ENCODE data around the gene METTL18.

The METTL18 gene

DNA sequence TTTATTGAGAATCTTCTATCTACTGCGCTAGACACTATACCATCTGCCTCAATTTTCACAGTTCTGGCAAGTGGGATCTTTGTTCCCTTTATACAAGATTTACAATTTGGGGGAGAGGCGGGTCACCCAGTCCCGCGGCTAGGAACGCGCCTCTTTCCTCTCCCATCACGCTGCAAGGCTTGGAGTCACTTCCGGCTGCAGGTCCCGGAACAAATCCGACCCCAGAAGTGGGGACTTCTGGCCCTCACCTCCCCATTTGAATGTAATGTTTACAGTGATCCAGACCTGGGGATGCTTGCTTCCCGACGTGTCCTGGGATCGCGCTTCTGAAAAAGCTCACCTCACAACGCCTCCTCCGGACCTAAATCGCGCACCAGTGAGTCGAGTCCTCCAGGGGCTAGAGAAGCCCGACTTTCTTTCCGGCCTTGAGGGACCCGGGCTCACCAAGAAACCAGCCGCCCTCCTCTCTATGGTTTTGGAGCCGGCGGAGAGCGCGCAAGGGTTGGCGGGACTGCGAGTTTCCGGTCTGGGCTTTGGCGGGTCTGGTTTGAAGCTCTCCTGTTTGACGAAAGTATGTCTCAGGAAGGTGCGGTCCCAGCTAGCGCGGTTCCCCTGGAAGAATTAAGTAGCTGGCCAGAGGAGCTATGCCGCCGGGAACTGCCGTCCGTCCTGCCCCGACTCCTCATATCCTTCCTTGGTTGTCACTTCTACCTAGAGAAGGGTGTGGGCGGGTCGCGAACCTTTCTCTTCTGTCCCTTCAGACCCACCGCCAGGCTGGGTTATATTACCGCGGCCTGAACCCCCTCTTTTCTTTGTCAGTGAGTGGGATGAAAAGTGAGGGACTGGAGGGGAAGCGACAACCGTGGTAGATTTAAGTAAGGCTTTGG lies at the start of gene METTL18:
Gene METTL18 (minus strand): TSS at position 378 of the 887 bp plus-strand sequence. CDS start 1,212 bp downstream, outside the sequence.
- Histone ChIP-seq H3K4me3 (ENCODE audit: low read depth, low read length) (peak within 1 kb of the TSS; percentile 91), H3K9me3 (ENCODE audit: control insufficient read depth, insufficient read depth, low read length) (no peaks in the 10 kb centered on the region), H3K36me3 (ENCODE audit: control insufficient read depth, insufficient read depth, low read length) (peaks cover 26% of the 10 kb centered on the region), H3K4me1 (ENCODE audit: control insufficient read depth, insufficient read depth, low read length) (peaks cover 21% of the 10 kb centered on the region), H3K27me3 (ENCODE audit: control insufficient read depth, insufficient read depth, low read length) (no peaks in the 10 kb centered on the region), H3K27ac (ENCODE audit: low read depth, low read length) (peak within 1 kb of the TSS; percentile 98), H3K9ac (ENCODE audit: low read depth, low read length) (peak within 1 kb of the TSS; percentile 93)

DNA sequence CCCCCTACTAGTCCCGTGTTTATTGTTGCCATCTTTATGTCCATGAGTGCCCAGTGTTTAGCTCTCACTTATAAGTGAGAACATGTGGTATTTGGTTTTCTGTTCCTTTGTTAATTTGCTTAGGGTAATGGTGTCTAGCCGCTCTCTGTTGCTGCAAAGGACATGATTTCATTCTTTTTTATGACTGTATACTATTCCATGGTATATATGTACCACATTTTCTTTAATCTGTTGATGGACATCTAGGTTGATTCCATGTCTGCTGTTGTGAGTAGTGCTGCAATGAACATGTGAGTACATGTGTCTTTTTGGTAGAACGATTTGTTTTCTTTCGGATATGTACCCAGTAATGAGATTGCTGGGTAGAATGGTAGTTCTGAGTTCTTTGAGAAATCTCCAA lies 44.2 kb upstream of the METTL18 start:
- H3K27ac ChIP-seq (ENCODE audit: low read depth, low read length): no peak overlapping the region
- H3K9ac ChIP-seq (ENCODE audit: low read depth, low read length): no peak overlapping the region
- H3K9me3 ChIP-seq (ENCODE audit: control insufficient read depth, insufficient read depth, low read length): no peaks in the 10 kb centered on the region
- H3K27me3 ChIP-seq (ENCODE audit: control insufficient read depth, insufficient read depth, low read length): no peaks in the 10 kb centered on the region
- H3K36me3 ChIP-seq (ENCODE audit: control insufficient read depth, insufficient read depth, low read length): peaks cover 71% of the 10 kb centered on the region
- no peaks in the 10 kb centered on the region for H3K4me1 ChIP-seq (ENCODE audit: control insufficient read depth, insufficient read depth, low read length)
- no peak overlapping the region for H3K4me3 ChIP-seq (ENCODE audit: low read depth, low read length)

DNA sequence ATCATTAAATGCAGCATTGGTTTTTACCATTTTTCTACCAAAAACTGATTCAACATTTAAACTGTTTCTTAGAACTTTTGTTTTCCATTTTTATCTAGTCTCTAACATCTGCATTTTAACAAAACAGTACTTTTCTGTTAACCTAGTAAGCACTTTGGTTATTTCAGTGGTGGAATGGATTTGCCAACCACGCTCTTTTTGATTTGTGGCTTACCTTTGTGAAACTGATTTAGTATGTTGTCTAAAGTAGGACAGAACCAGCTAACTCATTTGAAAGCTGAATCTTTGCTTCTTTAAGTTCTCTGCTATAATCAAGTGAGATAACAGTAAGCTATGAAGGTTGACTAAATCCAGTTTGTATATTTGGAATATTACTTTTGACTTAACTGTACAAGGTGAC lies 41.5 kb upstream of the METTL18 start:
- Histone ChIP-seq H3K9me3 (ENCODE audit: control insufficient read depth, insufficient read depth, low read length) (no peaks in the 10 kb centered on the region), H3K36me3 (ENCODE audit: control insufficient read depth, insufficient read depth, low read length) (peaks cover 77% of the 10 kb centered on the region), H3K27ac (ENCODE audit: low read depth, low read length) (no peak overlapping the region), H3K27me3 (ENCODE audit: control insufficient read depth, insufficient read depth, low read length) (no peaks in the 10 kb centered on the region), H3K4me3 (ENCODE audit: low read depth, low read length) (no peak overlapping the region), H3K9ac (ENCODE audit: low read depth, low read length) (no peak overlapping the region), H3K4me1 (ENCODE audit: control insufficient read depth, insufficient read depth, low read length) (no peaks in the 10 kb centered on the region)

- H3K27me3 ChIP-seq (ENCODE audit: control insufficient read depth, insufficient read depth, low read length): no peaks in the 10 kb centered on the region
- H3K4me1 ChIP-seq (ENCODE audit: control insufficient read depth, insufficient read depth, low read length): no peaks in the 10 kb centered on the region
- H3K4me3 ChIP-seq (ENCODE audit: low read depth, low read length): no peak overlapping the region
- H3K27ac ChIP-seq (ENCODE audit: low read depth, low read length): no peak overlapping the region
- peaks cover 81% of the 10 kb centered on the region for H3K36me3 ChIP-seq (ENCODE audit: control insufficient read depth, insufficient read depth, low read length)
- H3K9ac ChIP-seq (ENCODE audit: low read depth, low read length): no peak overlapping the region
- H3K9me3 ChIP-seq (ENCODE audit: control insufficient read depth, insufficient read depth, low read length): no peaks in the 10 kb centered on the region
These were observed 40.9 kb upstream of the METTL18 start for GRCh38 chr1:169835647-169836046.

- H3K27ac ChIP-seq (ENCODE audit: low read depth, low read length): no peak overlapping the region
- H3K27me3 ChIP-seq (ENCODE audit: control insufficient read depth, insufficient read depth, low read length): no peaks in the 10 kb centered on the region
- no peaks in the 10 kb centered on the region for H3K9me3 ChIP-seq (ENCODE audit: control insufficient read depth, insufficient read depth, low read length)
- H3K9ac ChIP-seq (ENCODE audit: low read depth, low read length): no peak overlapping the region
- no peak overlapping the region for H3K4me3 ChIP-seq (ENCODE audit: low read depth, low read length)
- peaks cover 89% of the 10 kb centered on the region for H3K36me3 ChIP-seq (ENCODE audit: control insufficient read depth, insufficient read depth, low read length)
- no peaks in the 10 kb centered on the region for H3K4me1 ChIP-seq (ENCODE audit: control insufficient read depth, insufficient read depth, low read length)
These were observed 40.2 kb upstream of the METTL18 start for GRCh38 chr1:169834869-169835268.

- no peak overlapping the region for H3K4me3 ChIP-seq (ENCODE audit: low read depth, low read length)
- peaks cover 95% of the 10 kb centered on the region for H3K36me3 ChIP-seq (ENCODE audit: control insufficient read depth, insufficient read depth, low read length)
- H3K9me3 ChIP-seq (ENCODE audit: control insufficient read depth, insufficient read depth, low read length): no peaks in the 10 kb centered on the region
- H3K27ac ChIP-seq (ENCODE audit: low read depth, low read length): no peak overlapping the region
- H3K27me3 ChIP-seq (ENCODE audit: control insufficient read depth, insufficient read depth, low read length): no peaks in the 10 kb centered on the region
- no peaks in the 10 kb centered on the region for H3K4me1 ChIP-seq (ENCODE audit: control insufficient read depth, insufficient read depth, low read length)
- no peak overlapping the region for H3K9ac ChIP-seq (ENCODE audit: low read depth, low read length)
These were observed 38.6 kb upstream of the METTL18 start for GRCh38 chr1:169833179-169833901.

DNA sequence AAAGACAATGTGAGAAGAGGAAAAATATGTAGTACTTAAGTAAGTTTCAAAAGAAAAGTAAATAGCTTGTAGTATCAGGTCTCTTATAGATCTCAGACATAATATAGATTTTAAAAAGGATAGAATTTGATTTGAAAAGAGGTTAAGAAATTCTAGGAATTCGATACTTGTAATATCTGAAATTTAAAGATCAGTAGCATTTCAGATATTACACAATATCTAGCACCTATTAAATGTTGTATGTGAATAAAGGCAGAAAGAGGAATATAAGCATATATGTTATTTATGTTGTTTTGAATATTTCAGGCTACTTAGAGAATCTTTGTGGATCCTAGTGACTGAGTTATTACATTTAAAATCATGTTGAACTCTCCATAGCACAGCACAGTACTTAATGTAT lies 35.0 kb upstream of the METTL18 start:
- no peaks in the 10 kb centered on the region for H3K4me1 ChIP-seq (ENCODE audit: control insufficient read depth, insufficient read depth, low read length)
- H3K4me3 ChIP-seq (ENCODE audit: low read depth, low read length): no peak overlapping the region
- no peaks in the 10 kb centered on the region for H3K9me3 ChIP-seq (ENCODE audit: control insufficient read depth, insufficient read depth, low read length)
- no peak overlapping the region for H3K27ac ChIP-seq (ENCODE audit: low read depth, low read length)
- no peaks in the 10 kb centered on the region for H3K27me3 ChIP-seq (ENCODE audit: control insufficient read depth, insufficient read depth, low read length)
- H3K36me3 ChIP-seq (ENCODE audit: control insufficient read depth, insufficient read depth, low read length): peaks cover 92% of the 10 kb centered on the region
- H3K9ac ChIP-seq (ENCODE audit: low read depth, low read length): no peak overlapping the region

DNA sequence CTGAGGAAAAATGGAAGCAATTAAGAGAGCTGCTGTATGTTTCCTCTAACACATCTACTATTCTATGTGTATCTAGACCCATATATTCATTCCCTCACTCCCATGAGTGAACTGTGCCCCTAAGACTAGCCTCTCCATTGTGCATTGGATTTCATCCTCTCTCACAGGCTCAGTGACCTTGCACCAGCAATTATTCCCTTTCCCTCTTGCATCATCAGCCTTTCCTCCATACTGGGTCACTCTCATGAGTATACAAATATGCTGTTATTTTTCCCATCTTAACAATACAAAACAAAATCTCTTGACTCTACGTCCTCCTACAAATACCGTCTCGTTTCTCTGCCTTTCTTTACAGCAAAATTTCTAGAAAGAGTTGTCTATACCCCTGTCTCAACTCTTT lies 29.4 kb upstream of the METTL18 start:
- H3K4me1 ChIP-seq (ENCODE audit: control insufficient read depth, insufficient read depth, low read length): no peaks in the 10 kb centered on the region
- H3K27me3 ChIP-seq (ENCODE audit: control insufficient read depth, insufficient read depth, low read length): no peaks in the 10 kb centered on the region
- H3K36me3 ChIP-seq (ENCODE audit: control insufficient read depth, insufficient read depth, low read length): peaks cover 73% of the 10 kb centered on the region
- H3K4me3 ChIP-seq (ENCODE audit: low read depth, low read length): no peak overlapping the region
- H3K9me3 ChIP-seq (ENCODE audit: control insufficient read depth, insufficient read depth, low read length): no peaks in the 10 kb centered on the region
- no peak overlapping the region for H3K9ac ChIP-seq (ENCODE audit: low read depth, low read length)
- H3K27ac ChIP-seq (ENCODE audit: low read depth, low read length): no peak overlapping the region

GRCh38 chr1:169821500-169821899 lies 26.8 kb upstream of the METTL18 start:
- H3K27me3 ChIP-seq (ENCODE audit: control insufficient read depth, insufficient read depth, low read length): no peaks in the 10 kb centered on the region
- no peak overlapping the region for H3K9ac ChIP-seq (ENCODE audit: low read depth, low read length)
- H3K36me3 ChIP-seq (ENCODE audit: control insufficient read depth, insufficient read depth, low read length): peaks cover 64% of the 10 kb centered on the region
- no peak overlapping the region for H3K4me3 ChIP-seq (ENCODE audit: low read depth, low read length)
- H3K9me3 ChIP-seq (ENCODE audit: control insufficient read depth, insufficient read depth, low read length): no peaks in the 10 kb centered on the region
- no peak overlapping the region for H3K27ac ChIP-seq (ENCODE audit: low read depth, low read length)
- H3K4me1 ChIP-seq (ENCODE audit: control insufficient read depth, insufficient read depth, low read length): no peaks in the 10 kb centered on the region

DNA sequence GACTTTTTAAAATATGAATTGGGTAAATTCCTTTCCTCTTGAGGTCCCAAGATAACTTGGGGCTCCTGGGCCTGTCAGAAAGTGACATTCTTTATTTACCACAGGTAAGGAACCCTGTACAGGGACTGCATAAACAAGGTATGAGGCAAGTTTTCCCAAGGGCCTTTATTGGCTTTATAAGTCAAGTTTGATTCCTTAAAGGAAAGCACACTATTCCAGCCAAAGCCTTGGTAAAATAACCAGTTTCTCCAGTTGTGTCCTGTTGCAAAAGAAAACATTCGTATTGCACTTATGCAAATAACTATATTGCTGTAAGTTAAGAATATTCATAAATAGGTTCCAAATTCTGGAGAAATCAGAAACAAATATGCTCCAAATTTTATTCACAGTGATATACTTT lies 21.9 kb upstream of the METTL18 start:
- Histone ChIP-seq H3K27ac (ENCODE audit: low read depth, low read length) (no peak overlapping the region), H3K4me3 (ENCODE audit: low read depth, low read length) (no peak overlapping the region), H3K9ac (ENCODE audit: low read depth, low read length) (no peak overlapping the region), H3K4me1 (ENCODE audit: control insufficient read depth, insufficient read depth, low read length) (no peaks in the 10 kb centered on the region), H3K36me3 (ENCODE audit: control insufficient read depth, insufficient read depth, low read length) (peaks cover 63% of the 10 kb centered on the region), H3K9me3 (ENCODE audit: control insufficient read depth, insufficient read depth, low read length) (no peaks in the 10 kb centered on the region), H3K27me3 (ENCODE audit: control insufficient read depth, insufficient read depth, low read length) (no peaks in the 10 kb centered on the region)

DNA sequence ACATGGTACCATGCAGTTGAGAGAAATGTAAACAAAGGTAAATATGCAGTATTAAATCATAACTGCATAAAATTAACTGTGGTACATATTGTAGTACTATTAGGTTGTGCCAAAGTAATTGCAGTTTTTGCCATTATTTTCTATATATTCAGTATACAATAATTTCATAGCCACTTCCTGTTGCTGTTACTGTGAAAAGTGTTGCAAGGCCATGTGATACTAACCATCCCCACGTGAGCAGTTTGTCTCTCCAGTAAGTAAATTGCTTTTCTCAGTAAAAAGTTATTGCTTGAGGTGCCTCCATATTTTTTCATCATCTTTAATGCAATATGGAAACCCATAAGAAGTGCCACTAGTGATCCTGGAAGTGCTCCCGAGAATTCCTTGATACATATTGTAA lies 19.6 kb upstream of the METTL18 start:
- H3K27me3 ChIP-seq (ENCODE audit: control insufficient read depth, insufficient read depth, low read length): no peaks in the 10 kb centered on the region
- no peak overlapping the region for H3K4me3 ChIP-seq (ENCODE audit: low read depth, low read length)
- H3K27ac ChIP-seq (ENCODE audit: low read depth, low read length): no peak overlapping the region
- H3K4me1 ChIP-seq (ENCODE audit: control insufficient read depth, insufficient read depth, low read length): no peaks in the 10 kb centered on the region
- H3K36me3 ChIP-seq (ENCODE audit: control insufficient read depth, insufficient read depth, low read length): peaks cover 65% of the 10 kb centered on the region
- no peak overlapping the region for H3K9ac ChIP-seq (ENCODE audit: low read depth, low read length)
- H3K9me3 ChIP-seq (ENCODE audit: control insufficient read depth, insufficient read depth, low read length): no peaks in the 10 kb centered on the region
